ENCODE results near the gene ZFAND2B. TPM values are rescaled to one million over a fixed set of nuclear protein-coding genes. Genes with fewer than 3 reads are reported as not detected.

ZFAND2B gene
- polyA plus RNA-seq, 1 of the 3 experiments (the other 2 are of a cell fraction): 39.9 TPM

DNA sequence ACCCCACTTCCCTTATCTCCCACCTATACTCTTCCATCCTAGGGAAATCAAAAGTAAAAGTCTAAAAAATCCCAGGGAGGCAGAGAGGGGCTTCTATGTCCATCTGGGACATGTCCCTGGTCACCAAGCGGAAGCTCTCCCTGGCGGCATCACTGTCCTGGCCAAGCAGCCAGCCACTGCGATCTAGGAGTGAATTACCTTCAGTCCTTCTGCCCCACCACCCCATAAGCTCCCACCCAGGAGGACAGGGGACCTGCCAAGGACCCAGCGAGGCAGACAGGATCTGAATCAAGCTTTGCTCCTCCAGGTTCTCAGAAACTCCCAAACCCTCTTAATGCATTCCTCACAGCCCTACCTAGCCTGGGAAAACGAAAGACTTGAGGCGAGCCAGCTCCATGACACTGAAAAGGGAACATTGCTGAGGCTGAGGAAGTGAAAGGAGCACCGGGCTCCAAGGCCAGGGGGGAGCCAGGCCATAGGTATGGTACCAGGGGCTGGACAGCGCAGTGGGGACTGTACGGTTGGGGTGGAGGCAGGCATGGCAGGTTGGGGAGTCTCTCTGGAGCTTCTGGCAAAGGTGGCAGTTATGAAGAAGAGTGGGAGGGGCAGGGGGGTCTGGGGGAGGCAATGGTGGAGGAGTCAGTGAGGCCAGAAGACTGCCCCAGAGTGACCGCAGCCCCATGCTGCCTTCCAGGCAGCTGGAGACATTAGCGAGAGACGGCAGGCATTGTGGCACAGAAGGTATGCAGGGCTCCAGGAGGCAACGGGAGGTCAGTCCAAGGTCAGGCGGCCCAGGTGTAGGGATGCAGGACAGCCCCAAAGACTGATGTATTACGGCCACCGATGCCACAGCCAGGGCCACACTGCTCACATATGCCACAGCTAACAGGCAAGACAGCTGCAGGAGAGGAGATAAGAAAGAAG, 34.1 kb upstream of the ZFAND2B start:
- no peak overlapping the region for H3K27ac ChIP-seq (ENCODE audit: low read depth in 2 of 2, low read length in 1 of 2)
- H3K27me3 ChIP-seq (ENCODE audit: insufficient read depth): no peaks in the 10 kb centered on the region
- H3K9me3 ChIP-seq: no peaks in the 10 kb centered on the region
- no peak for TF ChIP-seq EZH2phosphoT487 (IDR thresholded peaks at IDR 0.05; ENCODE audit: borderline replicate concordance, low read depth)
- no peak for TF ChIP-seq GATA2 (CRISPR knock-in tag; IDR thresholded peaks at IDR 0.05)
- TF ChIP-seq FOXM1 (IDR thresholded peaks at IDR 0.05; ENCODE audit: low read depth): no peak
- no peak for TF ChIP-seq RFX5 (IDR thresholded peaks at IDR 0.05; ENCODE audit: low read length)
- no peak for TF ChIP-seq MXI1 (IDR thresholded peaks at IDR 0.05; ENCODE audit: low read depth, low read length)
- TF ChIP-seq GABPA (IDR thresholded peaks at IDR 0.05; ENCODE audit: low read depth): no peak
- no peak for TF ChIP-seq NRF1 (IDR thresholded peaks at IDR 0.05; ENCODE audit: low read depth, low read length)
- TF ChIP-seq SIN3A (IDR thresholded peaks at IDR 0.05; ENCODE audit: borderline replicate concordance, low read depth, low read length): no peak
- no peak for TF ChIP-seq YY1 (IDR thresholded peaks at IDR 0.05; ENCODE audit: low read depth)
- no peak for TF ChIP-seq CHD2 (IDR thresholded peaks at IDR 0.05; ENCODE audit: low read length, partially characterized antibody)
- TF ChIP-seq, protein P1, sequence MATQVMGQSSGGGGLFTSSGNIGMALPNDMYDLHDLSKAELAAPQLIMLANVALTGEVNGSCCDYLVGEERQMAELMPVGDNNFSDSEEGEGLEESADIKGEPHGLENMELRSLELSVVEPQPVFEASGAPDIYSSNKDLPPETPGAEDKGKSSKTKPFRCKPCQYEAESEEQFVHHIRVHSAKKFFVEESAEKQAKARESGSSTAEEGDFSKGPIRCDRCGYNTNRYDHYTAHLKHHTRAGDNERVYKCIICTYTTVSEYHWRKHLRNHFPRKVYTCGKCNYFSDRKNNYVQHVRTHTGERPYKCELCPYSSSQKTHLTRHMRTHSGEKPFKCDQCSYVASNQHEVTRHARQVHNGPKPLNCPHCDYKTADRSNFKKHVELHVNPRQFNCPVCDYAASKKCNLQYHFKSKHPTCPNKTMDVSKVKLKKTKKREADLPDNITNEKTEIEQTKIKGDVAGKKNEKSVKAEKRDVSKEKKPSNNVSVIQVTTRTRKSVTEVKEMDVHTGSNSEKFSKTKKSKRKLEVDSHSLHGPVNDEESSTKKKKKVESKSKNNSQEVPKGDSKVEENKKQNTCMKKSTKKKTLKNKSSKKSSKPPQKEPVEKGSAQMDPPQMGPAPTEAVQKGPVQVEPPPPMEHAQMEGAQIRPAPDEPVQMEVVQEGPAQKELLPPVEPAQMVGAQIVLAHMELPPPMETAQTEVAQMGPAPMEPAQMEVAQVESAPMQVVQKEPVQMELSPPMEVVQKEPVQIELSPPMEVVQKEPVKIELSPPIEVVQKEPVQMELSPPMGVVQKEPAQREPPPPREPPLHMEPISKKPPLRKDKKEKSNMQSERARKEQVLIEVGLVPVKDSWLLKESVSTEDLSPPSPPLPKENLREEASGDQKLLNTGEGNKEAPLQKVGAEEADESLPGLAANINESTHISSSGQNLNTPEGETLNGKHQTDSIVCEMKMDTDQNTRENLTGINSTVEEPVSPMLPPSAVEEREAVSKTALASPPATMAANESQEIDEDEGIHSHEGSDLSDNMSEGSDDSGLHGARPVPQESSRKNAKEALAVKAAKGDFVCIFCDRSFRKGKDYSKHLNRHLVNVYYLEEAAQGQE (IDR thresholded peaks at IDR 0.05; ENCODE audit: low read depth, low read length): no peak
- TF ChIP-seq NFIC (IDR thresholded peaks at IDR 0.05; ENCODE audit: borderline replicate concordance): no peak
- TF ChIP-seq, protein P2, sequence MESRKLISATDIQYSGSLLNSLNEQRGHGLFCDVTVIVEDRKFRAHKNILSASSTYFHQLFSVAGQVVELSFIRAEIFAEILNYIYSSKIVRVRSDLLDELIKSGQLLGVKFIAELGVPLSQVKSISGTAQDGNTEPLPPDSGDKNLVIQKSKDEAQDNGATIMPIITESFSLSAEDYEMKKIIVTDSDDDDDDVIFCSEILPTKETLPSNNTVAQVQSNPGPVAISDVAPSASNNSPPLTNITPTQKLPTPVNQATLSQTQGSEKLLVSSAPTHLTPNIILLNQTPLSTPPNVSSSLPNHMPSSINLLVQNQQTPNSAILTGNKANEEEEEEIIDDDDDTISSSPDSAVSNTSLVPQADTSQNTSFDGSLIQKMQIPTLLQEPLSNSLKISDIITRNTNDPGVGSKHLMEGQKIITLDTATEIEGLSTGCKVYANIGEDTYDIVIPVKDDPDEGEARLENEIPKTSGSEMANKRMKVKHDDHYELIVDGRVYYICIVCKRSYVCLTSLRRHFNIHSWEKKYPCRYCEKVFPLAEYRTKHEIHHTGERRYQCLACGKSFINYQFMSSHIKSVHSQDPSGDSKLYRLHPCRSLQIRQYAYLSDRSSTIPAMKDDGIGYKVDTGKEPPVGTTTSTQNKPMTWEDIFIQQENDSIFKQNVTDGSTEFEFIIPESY (IDR thresholded peaks at IDR 0.05; ENCODE audit: borderline replicate concordance, low read depth): no peak
- no peak for TF ChIP-seq EP300 (IDR thresholded peaks at IDR 0.05; ENCODE audit: borderline replicate concordance in 1 of 2, low read depth in 1 of 2, low read length in 1 of 2)
- no peak for TF ChIP-seq RAD21 (IDR thresholded peaks at IDR 0.05; ENCODE audit: low read length)
- TF ChIP-seq FOSL2 (IDR thresholded peaks at IDR 0.05; ENCODE audit: borderline replicate concordance, low read depth): no peak
- POLR2A ChIA-PET: interaction anchor here (1.0 kb wide), 1 partner anchor 317 kb away, joined by 3 read pairs; no protein-coding TSS in a partner anchor
- H3K4me3 ChIP-seq (ENCODE audit: low read depth in 2 of 2, low read length in 1 of 2): no peak overlapping the region
- no peak overlapping the region for H2AFZ ChIP-seq (ENCODE audit: low read depth)
- H3K9me2 ChIP-seq: no peaks in the 10 kb centered on the region
- peaks cover 0 to 8% of the 10 kb centered on the region in 2 experiments; a peak in 2 of 4 replicates for H3K4me1 ChIP-seq (ENCODE audit: control insufficient read depth in 1 of 2, insufficient read depth in 2 of 2, low read depth in 1 of 2, low read length in 1 of 2)
- CTCF ChIA-PET: interaction anchor here (0.6 to 8.7 kb wide), 19 partner anchors 7 to 143 kb away, joined by 3 to 104 read pairs (median 8); partner anchors contain the start of genes DNAJB2, NHEJ1, RETREG2 and ZFAND2B
- no peak overlapping the region for H3K4me2 ChIP-seq
- no peak overlapping the region for H3K9ac ChIP-seq
- H3K79me2 ChIP-seq (ENCODE audit: insufficient read depth): peaks cover 12% of the 10 kb centered on the region; the same call in 1 of the 2 replicates
- H3K36me3 ChIP-seq (replicated peaks in 1 of 2; ENCODE audit: control insufficient read depth in 1 of 2, insufficient read depth in 2 of 2, low read length in 1 of 2): peaks cover 11 to 32% of the 10 kb centered on the region in 2 experiments
- no peaks in the 10 kb centered on the region for H4K20me1 ChIP-seq (ENCODE audit: insufficient read depth)
- WGBS (ENCODE audit: low lambda C conversion rate): 89% methylated on average over 14 of the region's 16 CpGs
- H3F3A ChIP-seq (replicated peaks; ENCODE audit: insufficient read depth): peaks cover 8% of the 10 kb centered on the region
- no peak for DNase-seq

Measured in SK-N-SH (cell line).